ENCODE data around the gene IVD.
A peak's percentile ranks its signal among the peaks of the same experiment; 100 is the strongest.

Gene IVD

GRCh38 chr15:40405501-40406381, at the start of gene IVD:
TSS of gene IVD (plus strand) at chr15:40405795. CDS start at chr15:40405828, 33 bp downstream.
- no peaks in the 10 kb centered on the region for H3K9me2 ChIP-seq (replicated peaks; ENCODE audit: low read depth, low read length)
- peaks cover 36% of the 10 kb centered on the region for H4K20me1 ChIP-seq (ENCODE audit: insufficient read depth, low read length, poor library complexity, severe bottlenecking)
- peaks cover 8% of the 10 kb centered on the region for H3K36me3 ChIP-seq (ENCODE audit: insufficient read depth, low read length)
- H3K9me3 ChIP-seq (ENCODE audit: insufficient read depth, low read depth, low read length): no peaks in the 10 kb centered on the region
- no peak for TF ChIP-seq CTCF (conservative IDR thresholded peaks at IDR 0.05; ENCODE audit: low read length)
- no peak for TF ChIP-seq EZH2phosphoT487 (IDR thresholded peaks at IDR 0.05; ENCODE audit: borderline replicate concordance)
- peak within 1 kb of the TSS; percentile 86 for H3K9ac ChIP-seq (ENCODE audit: low read depth, low read length, poor library complexity, severe bottlenecking)
- peaks cover 23% of the 10 kb centered on the region for H3K4me1 ChIP-seq (ENCODE audit: insufficient read depth, low read length, poor library complexity, severe bottlenecking)
- H3K79me2 ChIP-seq (ENCODE audit: insufficient read depth, low read length): peaks cover 50% of the 10 kb centered on the region
- H2AFZ ChIP-seq (ENCODE audit: low read length): peak within 1 kb of the TSS; percentile 77
- no peaks in the 10 kb centered on the region for H3K27me3 ChIP-seq (ENCODE audit: insufficient read depth, low read length, poor library complexity, severe bottlenecking)
- H3K4me2 ChIP-seq (ENCODE audit: low read depth, low read length, poor library complexity, severe bottlenecking): peak within 1 kb of the TSS; percentile 93
- no peaks in the 10 kb centered on the region for H3F3A ChIP-seq (ENCODE audit: low read depth)
- peak within 1 kb of the TSS; percentile 88 for H3K4me3 ChIP-seq (ENCODE audit: low read length, poor library complexity, severe bottlenecking)

- Histone ChIP-seq H4K20me1 (ENCODE audit: insufficient read depth, low read length, poor library complexity, severe bottlenecking) (no peaks in the 10 kb centered on the region), H3F3A (ENCODE audit: low read depth) (no peaks in the 10 kb centered on the region), H3K9me3 (ENCODE audit: insufficient read depth, low read depth, low read length) (no peaks in the 10 kb centered on the region), H3K4me1 (ENCODE audit: insufficient read depth, low read length, poor library complexity, severe bottlenecking) (peaks cover 23% of the 10 kb centered on the region), H3K9ac (ENCODE audit: low read depth, low read length, poor library complexity, severe bottlenecking) (no peak overlapping the region), H3K27me3 (ENCODE audit: insufficient read depth, low read length, poor library complexity, severe bottlenecking) (no peaks in the 10 kb centered on the region), H3K9me2 (replicated peaks; ENCODE audit: low read depth, low read length) (no peaks in the 10 kb centered on the region), H3K4me2 (ENCODE audit: low read depth, low read length, poor library complexity, severe bottlenecking) (no peak overlapping the region), H2AFZ (ENCODE audit: low read length) (no peak overlapping the region), H3K36me3 (ENCODE audit: insufficient read depth, low read length) (no peaks in the 10 kb centered on the region), H3K4me3 (ENCODE audit: low read length, poor library complexity, severe bottlenecking) (no peak overlapping the region), H3K79me2 (ENCODE audit: insufficient read depth, low read length) (no peaks in the 10 kb centered on the region)
- TF ChIP-seq CTCF (conservative IDR thresholded peaks at IDR 0.05; ENCODE audit: low read length): no peak
- no peak for TF ChIP-seq EZH2phosphoT487 (IDR thresholded peaks at IDR 0.05; ENCODE audit: borderline replicate concordance)
Observed at GRCh38 chr15:40355976-40356585, 49.5 kb upstream of the IVD start.

- no peaks in the 10 kb centered on the region for H4K20me1 ChIP-seq (ENCODE audit: insufficient read depth, low read length, poor library complexity, severe bottlenecking)
- peak overlapping the region; percentile 75 for H3K4me3 ChIP-seq (ENCODE audit: low read length, poor library complexity, severe bottlenecking)
- H3K27me3 ChIP-seq (ENCODE audit: insufficient read depth, low read length, poor library complexity, severe bottlenecking): no peaks in the 10 kb centered on the region
- peaks cover 23% of the 10 kb centered on the region for H3K4me1 ChIP-seq (ENCODE audit: insufficient read depth, low read length, poor library complexity, severe bottlenecking)
- no peaks in the 10 kb centered on the region for H3K79me2 ChIP-seq (ENCODE audit: insufficient read depth, low read length)
- H2AFZ ChIP-seq (ENCODE audit: low read length): no peak overlapping the region
- no peaks in the 10 kb centered on the region for H3K9me3 ChIP-seq (ENCODE audit: insufficient read depth, low read depth, low read length)
- no peak for TF ChIP-seq CTCF (conservative IDR thresholded peaks at IDR 0.05; ENCODE audit: low read length)
- no peak for TF ChIP-seq EZH2phosphoT487 (IDR thresholded peaks at IDR 0.05; ENCODE audit: borderline replicate concordance)
- peak overlapping the region; percentile 85 for H3K4me2 ChIP-seq (ENCODE audit: low read depth, low read length, poor library complexity, severe bottlenecking)
- H3K36me3 ChIP-seq (ENCODE audit: insufficient read depth, low read length): no peaks in the 10 kb centered on the region
- H3K9me2 ChIP-seq (replicated peaks; ENCODE audit: low read depth, low read length): no peaks in the 10 kb centered on the region
- no peaks in the 10 kb centered on the region for H3F3A ChIP-seq (ENCODE audit: low read depth)
- H3K9ac ChIP-seq (ENCODE audit: low read depth, low read length, poor library complexity, severe bottlenecking): no peak overlapping the region
Observed at GRCh38 chr15:40357246-40357645, 48.3 kb upstream of the IVD start.
